Panc1 (cell line): ENCODE results near the gene MICAL2. TPM values are rescaled to one million over a fixed set of nuclear protein-coding genes. Genes with fewer than 3 reads are reported as not detected.

Experiments
- ATAC-seq: fragments of 200-7000 bp; cut with Tn5 transposase; 2 replicates; pipeline ENCODE4 v1.9.1; 2020; ENCODE audit warnings: mild to moderate bottlenecking, moderate library complexity
- BruUV-seq: library from RNA; stranded (reverse); fragments of 400-500 nt; replicated peaks from 2 replicates; lab custom pipeline; 2021; lab: Mats Ljungman, UMichigan
- CTCF ChIA-PET: fragments of 300-600 bp; sonication (Branson Sonifier 250); formaldehyde crosslinking; loops from one replicate; lab custom pipeline; 2022; ENCODE audit warnings: antibody characterized with exemption; lab: Charles Lee
- POLR2A ChIA-PET: fragments of 300-600 bp; sonication (Branson Sonifier 250); formaldehyde crosslinking; loops from one replicate; lab custom pipeline; 2022; ENCODE audit warnings: antibody characterized with exemption; lab: Charles Lee
- DNase-seq: peaks from one replicate; pipeline ENCODE4 v3.0.0-alpha.2; 2010; ENCODE audit warnings: low read depth, low spot score
- H3K27ac ChIP-seq: 2 replicates; pipeline ENCODE4 v1.5.1; 2011; ENCODE audit warnings: mild to moderate bottlenecking, low read length, inconsistent platforms
- H3K27me3 ChIP-seq: fragments of 200-500 bp; sonication (Bioruptor generic); 2 replicates; pipeline ENCODE4 v1.6.0; 2014; ENCODE audit warnings: low read length, inconsistent platforms; ENCODE audit not compliant: control insufficient read depth, insufficient read depth
- H3K36me3 ChIP-seq: fragments of 200-500 bp; sonication (Bioruptor generic); 2 replicates; pipeline ENCODE4 v1.5.1; 2014; ENCODE audit warnings: inconsistent platforms, mild to moderate bottlenecking, low read length, moderate library complexity; ENCODE audit not compliant: control insufficient read depth, insufficient read depth
- H3K4me1 ChIP-seq: 2 replicates; pipeline ENCODE4 v1.5.1; 2011; ENCODE audit warnings: inconsistent platforms, mild to moderate bottlenecking, low read length, moderate library complexity; ENCODE audit not compliant: control insufficient read depth, insufficient read depth
- H3K4me3 ChIP-seq, 2 experiments: 2 replicates each; pipeline ENCODE4 v1.5.1; 2011 to 2012; ENCODE audit warnings: low read depth in 2 of 2, low read length in 2 of 2, mild to moderate bottlenecking in 2 of 2, inconsistent platforms in 1 of 2, moderate library complexity in 1 of 2
- H3K9me3 ChIP-seq: fragments of 200-500 bp; sonication (Bioruptor generic); 2 replicates; pipeline ENCODE4 v1.5.1; 2014; ENCODE audit warnings: low read depth, mild to moderate bottlenecking, inconsistent platforms, low read length, moderate library complexity; ENCODE audit not compliant: control insufficient read depth, insufficient read depth
- CTCF ChIP-seq: fragments of 450-650 bp; IDR thresholded peaks from 2 replicates; pipeline ENCODE4 v1.5.1; 2017; ENCODE audit warnings: mild to moderate bottlenecking
- POLR2AphosphoS5 ChIP-seq: IDR thresholded peaks from 2 replicates; pipeline ENCODE4 v1.6.1; 2012; ENCODE audit warnings: mild to moderate bottlenecking, low read depth, low read length, moderate library complexity
- REST ChIP-seq, 2 experiments: IDR thresholded peaks; 2 replicates each; pipeline ENCODE4 v1.6.1; 2011 to 2012; ENCODE audit warnings: low read depth in 2 of 2, control low read depth in 1 of 2, low read length in 1 of 2, mild to moderate bottlenecking in 1 of 2, moderate library complexity in 1 of 2; ENCODE audit not compliant: insufficient read depth in 1 of 2
- SIN3A ChIP-seq: IDR thresholded peaks from 2 replicates; pipeline ENCODE4 v1.6.1; 2012; ENCODE audit warnings: low read depth, mild to moderate bottlenecking, low read length, moderate library complexity, borderline replicate concordance; ENCODE audit not compliant: insufficient read depth
- TCF7L2 ChIP-seq: IDR thresholded peaks from 2 replicates; pipeline ENCODE4 v1.6.1; 2011; ENCODE audit warnings: mild to moderate bottlenecking, low read depth, low read length, inconsistent platforms
- in situ Hi-C: cut with HindIII; loops from 2 replicates; pipeline ENCODE4 v1.10.0; 2016; ENCODE audit warnings: low sequenced_read_pairs, low pct_unique_long_range_greater_than_20kb
- intact Hi-C: fragments of 100-400 bp; cut with micrococcal nuclease; formaldehyde crosslinking; loops from one replicate; pipeline ENCODE4 v1.10.0; 2022; ENCODE audit not compliant: unreplicated experiment
- total RNA-seq: library from RNA; stranded (reverse); gene quantifications from one replicate; pipeline ENCODE4 v1.2.1, GENCODE V29; 2021; ENCODE audit not compliant: unreplicated experiment

MICAL2 gene
- total RNA-seq, 1 experiment from 2014 or later, result 199 TPM

- peak overlapping the region; percentile 39; the same call in 1 of the 2 replicates for H3K27ac ChIP-seq
- ATAC-seq (no peak), DNase-seq (no peak)
- H3K9me3 ChIP-seq, result no peaks in the 10 kb centered on the region
- no peaks in the 10 kb centered on the region for H3K27me3 ChIP-seq
- H3K4me3 ChIP-seq, result no peak overlapping the region
- in situ Hi-C loops, result no loop called here
- TF ChIP-seq CTCF (no peak), REST (IDR thresholded peaks at IDR 0.05; ENCODE audit: insufficient read depth in 1 of 2, low read depth in 2 of 2, low read length in 1 of 2) (no peak), POLR2AphosphoS5 (no peak), SIN3A (no peak), TCF7L2 (no peak)
- ChIA-PET CTCF (no interaction called here), POLR2A (no interaction called here)
- BruUV-seq, result no TSS peak
- peaks cover 20% of the 10 kb centered on the region for H3K4me1 ChIP-seq
- no peaks in the 10 kb centered on the region for H3K36me3 ChIP-seq
- intact Hi-C loops, result no loop called here
These were observed 85.4 kb downstream of the MICAL2 start for GRCh38 chr11:12195768-12196167.

GRCh38 chr11:12196308-12196707 lies 85.9 kb downstream of the MICAL2 start:
- ATAC-seq, result no peak
- CTCF ChIA-PET, result no interaction called here
- in situ Hi-C loops, result no loop called here

More at GRCh38 chr11:12196308-12196707, 85.9 kb downstream of the MICAL2 start:
- H3K4me1 ChIP-seq, result peaks cover 26% of the 10 kb centered on the region
- intact Hi-C loops, result no loop called here
- no peaks in the 10 kb centered on the region for H3K36me3 ChIP-seq
- POLR2A ChIA-PET, result no interaction called here
- H3K27me3 ChIP-seq, result no peaks in the 10 kb centered on the region
- DNase-seq, result no peak
- TF ChIP-seq TCF7L2 (no peak), POLR2AphosphoS5 (no peak), REST (IDR thresholded peaks at IDR 0.05; ENCODE audit: insufficient read depth in 1 of 2, low read depth in 2 of 2, low read length in 1 of 2) (no peak), SIN3A (no peak), CTCF (no peak)
- H3K4me3 ChIP-seq, result no peak overlapping the region
- no peak overlapping the region for H3K27ac ChIP-seq
- no peaks in the 10 kb centered on the region for H3K9me3 ChIP-seq
- TSS peak; percentile 30 for BruUV-seq
